Measurements from ENCODE around the gene MON1B.

Gene MON1B

GRCh38 chr16:77250400-77250799, 59.4 kb downstream of the MON1B start:
- DNase-seq (ENCODE audit: low spot score) = no peak
